Measurements from ENCODE around the gene PRKCH. TPM values are rescaled to one million over a fixed set of nuclear protein-coding genes. Genes with fewer than 3 reads are reported as not detected.

Gene PRKCH
- polyA plus RNA-seq, 3 donors = 5.1 to 19.7 (median 10.1) TPM

GRCh38 chr14:61350427-61351270 lies 29.3 kb downstream of the PRKCH start:
- 33 to 82% (median 43%) methylated on average over 6 of the region's 6 CpGs for WGBS, 3 donors
- H3K27ac ChIP-seq (ENCODE audit: low read depth, low read length) = no peak overlapping the region

DNA sequence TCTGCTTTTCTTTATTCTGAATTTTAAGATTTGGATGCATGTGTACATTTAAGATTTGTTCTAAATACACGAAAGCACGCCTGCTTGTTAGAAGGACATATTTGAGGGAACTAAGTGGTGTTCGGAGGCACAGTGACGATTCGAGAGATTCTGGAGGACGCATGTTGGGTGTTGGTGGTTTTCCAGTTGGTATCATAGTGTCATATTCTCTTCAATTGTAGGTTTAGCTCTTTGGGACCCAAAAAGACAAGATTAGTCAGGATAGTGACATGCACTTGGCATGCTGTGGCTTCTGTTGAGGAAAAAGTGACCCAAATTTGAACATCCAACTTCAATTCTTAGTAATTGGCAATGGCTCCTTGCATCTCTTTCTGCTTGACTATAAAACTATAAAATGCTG lies 30.1 kb downstream of the PRKCH start:
- no peak overlapping the region for H3K27ac ChIP-seq (ENCODE audit: low read depth, low read length)
- WGBS, 3 donors = 93 to 95% (median 94%) methylated on average over 6 of the region's 6 CpGs

DNA sequence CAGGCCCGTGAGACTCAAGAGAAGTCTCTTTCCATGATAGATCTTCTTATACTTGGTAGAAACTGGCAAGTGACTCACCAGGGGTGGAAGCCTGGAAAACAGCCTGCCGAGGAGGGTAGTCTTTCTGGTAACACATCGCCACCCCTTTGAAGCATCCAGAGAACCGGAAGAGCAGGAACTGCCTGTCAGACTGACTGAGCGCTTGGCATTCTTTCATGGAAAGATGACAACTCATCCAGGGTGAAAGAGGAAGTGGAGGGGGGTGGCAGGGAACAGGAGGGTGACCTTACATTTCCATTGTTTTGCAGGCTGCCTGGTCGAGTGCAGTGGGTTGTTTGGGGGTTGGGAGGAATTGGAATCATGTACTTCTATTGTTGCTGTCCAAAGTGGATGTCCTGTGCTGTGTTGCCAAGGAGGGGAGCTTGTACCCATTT lies 34.5 kb downstream of the PRKCH start:
- H3K27ac ChIP-seq (ENCODE audit: low read depth, low read length) = no peak overlapping the region
- 28 to 51% (median 32%) methylated on average over 6 of the region's 6 CpGs for WGBS, 3 donors

DNA sequence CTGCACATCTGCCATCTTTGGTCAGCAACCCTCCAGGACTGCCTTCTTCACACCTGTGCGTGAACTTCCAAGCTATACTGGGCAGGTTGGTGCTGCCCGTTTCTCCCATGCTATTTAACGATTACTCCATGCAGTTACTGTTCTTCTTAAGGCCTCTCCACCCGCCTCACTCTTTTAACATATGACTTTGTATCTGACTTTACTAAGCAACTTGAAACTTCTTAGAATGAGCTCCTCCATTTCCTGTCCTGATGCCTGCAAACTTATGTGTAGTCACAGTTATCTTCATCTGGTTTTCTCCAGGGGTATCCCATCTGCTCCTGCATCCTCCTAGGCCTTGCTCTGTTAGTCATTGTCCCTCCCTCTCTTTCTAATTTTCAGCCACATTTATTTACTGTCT lies 35.7 kb downstream of the PRKCH start:
- WGBS, 3 donors = 82 to 93% (median 86%) methylated on average over 4 of the region's 4 CpGs
- H3K27ac ChIP-seq (ENCODE audit: low read depth, low read length) = no peak overlapping the region

DNA sequence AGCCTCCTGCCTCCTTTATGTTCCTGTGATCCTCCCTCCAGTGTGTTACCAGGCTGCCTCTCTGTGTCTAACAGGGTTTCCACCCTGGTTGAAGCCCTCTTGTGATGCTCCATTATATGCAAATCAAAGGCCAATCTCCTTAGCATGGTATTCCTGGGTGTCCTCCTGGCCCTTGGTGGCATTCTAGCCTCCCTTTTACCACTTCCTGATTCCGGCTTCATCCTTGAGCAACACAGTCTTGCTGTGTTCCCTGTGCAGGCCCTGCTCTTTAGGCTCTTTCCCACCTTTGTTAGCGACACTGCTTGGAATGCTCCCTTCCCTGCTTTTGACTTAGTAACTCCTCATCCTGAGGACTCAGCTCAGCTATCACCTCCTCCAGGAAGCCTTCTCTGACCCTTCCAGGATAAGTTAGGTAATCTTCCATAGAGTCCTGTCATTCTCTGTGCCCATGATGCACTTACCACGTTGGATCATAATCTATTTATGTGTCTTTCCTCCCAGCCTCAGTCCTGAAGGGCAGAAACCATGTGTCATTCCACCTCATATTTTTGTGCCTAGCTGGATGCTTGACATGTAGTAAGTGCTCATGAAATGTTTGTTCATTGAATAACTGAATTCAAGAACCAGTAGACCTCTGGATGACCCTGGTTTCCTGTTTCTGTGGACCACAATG lies 37.3 kb downstream of the PRKCH start:
- WGBS, 3 donors = 63 to 93% (median 63%) methylated on average over 3 of the region's 3 CpGs
- no peak overlapping the region for H3K27ac ChIP-seq (ENCODE audit: low read depth, low read length)

DNA sequence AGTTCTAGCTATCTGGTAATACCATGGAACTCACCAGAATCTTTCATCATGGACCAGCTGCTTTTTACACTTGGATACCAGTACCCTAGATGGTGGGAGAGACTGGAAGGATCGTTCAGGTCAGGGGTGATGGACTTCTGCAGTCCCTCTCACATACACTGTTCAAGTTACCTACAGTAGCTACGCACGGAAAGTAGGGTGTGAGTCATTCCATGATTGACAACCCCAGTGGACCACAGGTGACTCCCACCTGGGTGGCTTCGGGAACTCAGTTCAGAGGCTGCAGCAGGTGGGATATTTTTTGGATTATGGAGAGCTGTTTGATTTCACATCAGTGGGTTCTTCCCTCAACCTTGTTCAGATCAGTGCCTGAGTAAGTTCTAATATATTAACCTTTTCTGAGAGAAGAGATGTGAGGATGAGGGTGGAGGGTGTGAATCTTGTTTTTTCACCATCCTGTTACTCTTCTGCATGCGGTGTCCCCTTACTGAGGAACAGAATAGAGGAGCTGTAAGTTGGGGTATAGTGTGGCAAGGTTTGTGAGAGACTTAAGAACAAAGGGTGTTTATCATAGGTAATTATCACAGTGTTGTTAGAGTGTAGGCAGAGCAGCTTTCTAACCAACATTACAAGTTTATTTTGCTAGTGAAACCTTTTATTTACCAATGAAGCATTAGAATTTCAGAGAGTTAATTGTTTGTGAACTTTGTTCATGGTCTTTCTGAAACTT lies 39.6 kb downstream of the PRKCH start:
- WGBS, 3 donors = 76 to 88% (median 85%) methylated on average over 5 of the region's 5 CpGs
- H3K27ac ChIP-seq (ENCODE audit: low read depth, low read length) = no peak overlapping the region

DNA sequence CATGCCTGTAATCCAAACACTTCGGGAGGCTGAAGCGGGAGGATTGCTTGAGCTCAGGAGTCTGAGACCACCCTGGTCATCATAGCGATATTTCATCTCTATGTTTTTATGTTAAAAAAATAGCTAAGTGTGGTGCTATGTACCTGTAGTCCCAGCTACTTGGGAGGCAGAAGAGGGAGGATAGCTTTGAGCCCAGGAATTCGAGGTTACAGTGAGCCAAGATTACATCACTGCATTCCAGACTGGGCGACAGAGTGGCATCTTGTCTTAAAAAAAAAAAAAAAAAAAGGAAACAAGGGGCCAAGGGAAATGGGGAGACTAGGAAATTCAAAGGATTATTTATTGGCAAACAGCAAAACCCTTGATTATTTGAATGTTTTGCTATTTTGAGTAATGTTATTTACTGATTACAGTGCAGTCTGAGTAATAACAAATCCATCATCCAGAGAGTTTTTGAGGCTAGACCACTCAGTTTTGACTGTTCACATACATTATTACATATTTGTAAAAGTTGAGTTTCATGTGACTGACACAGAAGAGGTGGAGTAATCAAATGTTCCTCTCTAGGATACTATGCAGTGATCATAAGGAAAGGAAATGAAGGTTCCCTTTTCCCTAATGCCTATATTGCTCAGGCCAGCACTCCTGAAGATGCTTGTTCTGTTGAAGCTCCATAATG lies 40.8 kb downstream of the PRKCH start:
- H3K27ac ChIP-seq (ENCODE audit: low read depth, low read length) = no peak overlapping the region
- WGBS, 3 donors = 76 to 89% (median 79%) methylated on average over 5 of the region's 5 CpGs

DNA sequence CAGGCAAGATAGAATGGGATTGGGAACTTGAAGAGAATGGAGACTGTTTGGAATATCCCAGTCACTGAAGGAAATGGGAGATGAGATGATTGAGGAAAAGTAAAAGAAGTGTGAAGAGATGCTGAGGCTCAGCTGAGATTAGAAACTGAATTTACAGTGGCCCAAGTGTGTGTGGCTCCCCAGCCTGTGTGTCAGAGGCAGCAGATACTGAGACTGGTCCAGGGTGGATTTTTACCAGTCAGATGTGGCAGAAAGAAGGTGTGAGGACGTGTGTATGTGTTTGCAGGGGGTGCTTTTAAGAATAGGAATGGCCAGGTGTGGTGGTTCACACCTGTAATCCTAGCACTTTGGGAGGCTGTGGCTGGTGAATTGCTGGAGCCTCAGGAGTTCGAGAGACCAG lies 42.9 kb downstream of the PRKCH start:
- H3K27ac ChIP-seq (ENCODE audit: low read depth, low read length) = no peak overlapping the region
- 77 to 84% (median 83%) methylated on average over 2 of the region's 2 CpGs for WGBS, 3 donors

GRCh38 chr14:61365667-61366212 lies 44.4 kb downstream of the PRKCH start:
- 53 to 54% (median 53%) methylated on average over 3 of the region's 3 CpGs for WGBS, 3 donors
- no peak overlapping the region for H3K27ac ChIP-seq (ENCODE audit: low read depth, low read length)

DNA sequence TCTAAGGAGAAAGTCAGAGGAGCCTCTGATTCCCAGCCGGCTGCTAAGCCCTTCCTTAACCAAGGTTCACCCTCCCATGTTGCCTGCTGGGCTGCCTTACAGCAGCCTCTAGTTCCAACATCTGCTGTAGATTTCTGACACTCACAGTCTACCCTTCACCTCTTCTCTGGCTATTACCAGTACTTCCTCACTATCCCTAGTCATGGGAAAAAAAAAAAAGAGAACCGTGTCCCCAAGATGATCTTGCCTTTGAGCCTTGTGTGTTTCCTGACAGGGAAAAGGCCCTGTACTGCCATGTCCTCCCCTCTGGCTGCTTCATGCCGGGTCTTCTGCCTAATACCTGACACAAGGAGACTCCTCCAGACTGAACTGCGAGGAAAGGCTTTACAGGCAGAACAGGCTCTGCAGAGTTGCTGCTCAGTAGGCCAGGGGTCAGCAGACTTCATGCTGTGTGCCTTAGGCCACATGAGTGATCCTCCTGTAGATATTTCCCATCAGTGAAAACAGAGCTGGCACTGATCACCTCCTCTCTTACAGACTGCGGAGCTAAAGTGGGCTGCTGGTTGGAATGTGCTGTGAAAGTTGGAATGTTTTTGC lies 46.8 kb downstream of the PRKCH start:
- H3K27ac ChIP-seq (ENCODE audit: low read depth, low read length) = no peak overlapping the region

DNA sequence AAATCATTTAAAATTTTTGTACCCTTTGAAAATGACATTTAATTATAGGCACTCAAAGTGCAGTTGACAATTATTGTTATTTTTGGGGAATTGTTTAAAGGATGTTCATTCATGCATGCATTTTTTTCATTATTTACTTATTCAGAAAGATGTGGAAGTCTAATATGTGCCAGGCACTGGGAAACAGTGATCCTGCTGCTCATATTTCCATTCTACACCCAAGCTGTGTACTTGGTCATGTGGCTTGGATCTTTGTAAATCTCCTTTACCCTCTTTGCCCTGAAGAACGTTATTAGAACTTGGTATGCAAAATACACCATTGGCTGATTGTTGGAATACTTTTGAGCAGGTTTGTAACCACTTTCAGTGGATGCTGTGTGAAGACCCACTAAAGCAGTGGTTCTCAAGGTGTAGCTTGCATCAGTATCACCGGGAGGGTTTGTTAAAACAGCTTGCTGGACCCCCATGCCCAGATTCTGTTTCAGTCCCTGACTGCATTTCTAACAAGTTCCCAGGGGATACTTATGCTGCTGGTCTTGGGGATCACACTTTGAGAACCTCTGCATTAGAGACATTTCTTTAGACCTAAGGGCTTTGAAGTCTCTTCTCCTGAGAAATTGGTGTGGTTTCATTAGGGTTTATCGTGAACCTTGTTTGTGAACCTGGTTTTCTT lies 47.5 kb downstream of the PRKCH start:
- WGBS, 3 donors = 66 to 75% (median 70%) methylated on average over 3 of the region's 3 CpGs
- H3K27ac ChIP-seq (ENCODE audit: low read depth, low read length) = no peak overlapping the region

More for the DNA sequence above, 46.8 kb downstream of the PRKCH start:
- WGBS, 3 donors = 59 to 73% (median 69%) methylated on average over 5 of the region's 5 CpGs

- 73 to 76% (median 75%) methylated on average over 3 of the region's 3 CpGs for whole genome bisulfite sequencing, 3 donors
- no peak overlapping the region for H3K27ac ChIP-seq (ENCODE audit: low read depth, low read length)
These were observed 48.1 kb downstream of the PRKCH start for GRCh38 chr14:61369454-61369810.

- no peak overlapping the region for H3K27ac ChIP-seq (ENCODE audit: low read depth, low read length)
- 88 to 89% (median 88%) methylated on average over 2 of the region's 2 CpGs for WGBS, 3 donors
These were observed 51.0 kb downstream of the PRKCH start for GRCh38 chr14:61372379-61372778.

DNA sequence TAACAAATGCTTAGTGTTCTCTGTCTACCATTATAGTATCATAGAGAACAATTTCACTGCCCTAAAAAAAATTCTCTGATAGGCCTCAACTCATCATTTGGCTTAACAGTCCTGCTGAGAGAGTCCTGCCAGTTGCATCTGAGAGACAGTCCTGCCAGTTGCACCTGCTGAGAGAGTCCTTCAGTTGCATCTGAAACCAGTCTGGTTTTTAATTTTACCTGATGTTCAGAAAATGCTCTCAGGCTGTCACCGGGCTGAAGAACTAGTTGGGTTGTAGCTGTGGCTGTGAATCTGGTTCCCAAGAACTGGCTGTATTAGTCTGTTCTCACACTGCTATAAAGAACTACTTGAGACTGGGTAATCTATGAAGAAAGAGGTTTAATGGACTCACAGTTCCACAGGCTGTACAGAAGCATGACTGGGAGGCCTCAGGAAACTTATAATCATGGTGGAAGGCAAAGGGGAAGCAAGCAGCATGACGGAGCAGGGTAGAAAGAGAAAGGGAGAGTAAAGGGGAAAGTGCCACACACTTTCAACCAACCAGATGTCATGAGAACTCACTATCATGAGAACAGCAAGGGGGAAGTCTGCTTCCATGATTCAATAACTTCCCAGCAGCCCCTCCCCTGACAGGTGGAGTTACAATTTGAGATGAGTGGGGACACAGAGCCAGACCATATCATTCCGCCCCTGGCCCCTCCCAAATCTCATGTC lies 51.6 kb downstream of the PRKCH start:
- no peak overlapping the region for H3K27ac ChIP-seq (ENCODE audit: low read depth, low read length)
- 93 to 100% (median 93%) methylated on average over 3 of the region's 3 CpGs for WGBS, 3 donors

DNA sequence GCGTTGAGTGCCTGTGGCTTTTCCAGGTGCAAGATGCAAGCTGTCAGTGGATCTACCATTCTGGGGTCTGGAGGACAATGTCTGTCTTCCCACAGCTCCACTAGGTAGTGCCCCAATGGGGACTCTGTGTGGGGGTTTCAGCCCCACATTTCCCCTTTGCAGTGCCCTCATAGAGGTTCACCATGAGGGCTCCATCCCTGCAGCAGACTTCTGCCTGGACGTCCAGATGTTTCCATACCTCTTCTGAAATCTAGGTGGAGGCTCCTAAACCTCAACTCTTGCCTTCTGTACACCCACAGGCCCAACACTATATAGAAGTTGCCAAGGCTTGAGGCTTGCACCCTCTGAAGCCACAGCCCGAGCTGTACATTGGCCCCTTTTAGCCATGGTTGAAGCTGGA lies 52.9 kb downstream of the PRKCH start:
- WGBS, 3 donors = 85 to 100% (median 87%) methylated on average over 3 of the region's 3 CpGs
- H3K27ac ChIP-seq (ENCODE audit: low read depth, low read length) = no peak overlapping the region

DNA sequence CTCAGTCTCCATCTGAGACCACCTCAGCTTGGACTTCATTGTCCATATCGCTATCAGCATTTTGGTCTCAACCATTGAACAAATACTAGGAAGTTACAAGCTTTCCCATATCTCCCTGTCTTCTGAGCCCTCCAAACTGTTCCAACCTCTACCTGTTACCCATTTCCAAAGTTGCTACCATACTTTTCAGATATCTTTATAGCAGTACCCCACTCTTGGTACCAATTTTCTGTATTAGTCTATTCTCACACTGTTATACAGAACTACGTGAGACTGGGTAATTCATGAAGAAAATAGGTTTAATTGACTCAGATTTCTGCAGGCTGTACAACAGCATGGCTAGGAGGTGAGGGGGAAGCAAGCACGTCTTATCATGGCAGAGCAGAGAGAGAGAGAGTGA lies 53.8 kb downstream of the PRKCH start:
- WGBS, 3 donors = 91 to 97% (median 95%) methylated on average over 3 of the region's 3 CpGs
- no peak overlapping the region for H3K27ac ChIP-seq (ENCODE audit: low read depth, low read length)

- WGBS, 3 donors = 86 to 94% (median 93%) methylated on average over 1 of the region's 1 CpG
- H3K27ac ChIP-seq (ENCODE audit: low read depth, low read length) = no peak overlapping the region
These were observed 54.9 kb downstream of the PRKCH start for GRCh38 chr14:61376314-61376713.
